GM20431 (cell line): Measurements from ENCODE around the gene APOA4.

Experiments
- in situ Hi-C: fragments of 300-500 bp; cut with MseI, MboI; formaldehyde crosslinking; loops from one replicate; pipeline ENCODE4 v1.15.0; 2020; ENCODE audit warnings: low sequenced_read_pairs; ENCODE audit not compliant: unreplicated experiment

The APOA4 gene

DNA sequence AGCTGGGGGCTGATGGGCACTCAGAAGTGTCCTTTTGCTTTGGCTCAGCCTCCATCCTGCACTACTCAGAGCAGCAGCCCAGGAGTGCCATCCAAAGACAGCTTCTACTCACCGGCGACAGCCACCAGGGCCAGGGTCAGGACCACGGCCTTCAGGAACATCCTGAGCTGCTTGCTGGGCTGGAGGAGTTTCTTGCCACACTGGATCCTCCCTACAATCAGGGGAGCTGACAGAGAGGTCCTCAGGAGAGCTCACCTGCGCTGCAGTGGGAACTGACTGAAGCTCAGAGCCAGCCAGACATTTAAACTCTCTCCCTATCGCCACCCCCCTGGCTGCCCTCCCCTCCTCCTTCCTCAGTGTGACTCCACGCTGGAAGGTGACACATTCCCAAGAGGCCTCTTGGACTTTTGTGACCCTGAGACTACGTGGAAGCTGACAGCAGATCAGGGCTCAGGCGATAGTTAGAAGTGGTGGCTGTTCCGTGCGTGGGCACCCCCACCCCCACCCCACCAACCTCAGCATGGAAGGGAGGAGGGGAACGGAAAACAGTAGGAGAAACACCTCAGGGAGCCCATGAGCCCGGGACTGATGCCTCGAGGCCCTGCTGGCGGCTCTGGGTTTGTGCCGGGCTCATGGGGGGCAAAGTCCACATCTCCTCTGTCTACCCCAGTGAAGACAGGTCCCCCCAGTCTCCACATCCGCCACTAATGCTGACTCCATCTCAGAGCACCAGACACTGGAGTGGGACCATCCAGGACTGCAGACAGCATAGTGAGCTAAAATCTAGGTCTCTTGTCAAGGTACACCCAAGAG lies at the start of gene APOA4:
APOA4 (minus strand) TSS at position 274 of the 813 bp plus-strand sequence; CDS start at position 161, 113 bp downstream.
- in situ Hi-C loops, result no loop called here

DNA sequence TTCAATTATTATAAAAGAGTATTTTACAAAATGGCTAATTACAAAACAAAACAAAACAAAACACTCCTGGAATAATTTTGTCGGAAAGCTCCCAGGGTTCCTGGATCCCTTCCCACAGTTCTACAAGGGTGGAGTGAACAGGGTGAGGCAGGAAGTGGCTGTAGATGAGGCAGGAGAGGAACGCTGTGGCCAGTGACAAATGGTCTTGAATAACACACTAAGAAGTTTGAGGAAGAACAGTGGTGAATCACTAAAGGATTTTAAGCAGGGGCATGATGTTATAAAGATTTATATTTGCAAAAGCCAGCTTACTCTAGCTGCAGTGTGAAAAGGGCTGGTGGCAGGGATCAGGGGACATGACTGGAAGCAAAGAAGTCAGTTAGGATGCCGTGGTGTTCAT lies 48.1 kb upstream of the APOA4 start:
- in situ Hi-C loops, result loop anchor here (10.0 kb wide), 1 partner anchor 234 kb away; no protein-coding TSS in a partner anchor

DNA sequence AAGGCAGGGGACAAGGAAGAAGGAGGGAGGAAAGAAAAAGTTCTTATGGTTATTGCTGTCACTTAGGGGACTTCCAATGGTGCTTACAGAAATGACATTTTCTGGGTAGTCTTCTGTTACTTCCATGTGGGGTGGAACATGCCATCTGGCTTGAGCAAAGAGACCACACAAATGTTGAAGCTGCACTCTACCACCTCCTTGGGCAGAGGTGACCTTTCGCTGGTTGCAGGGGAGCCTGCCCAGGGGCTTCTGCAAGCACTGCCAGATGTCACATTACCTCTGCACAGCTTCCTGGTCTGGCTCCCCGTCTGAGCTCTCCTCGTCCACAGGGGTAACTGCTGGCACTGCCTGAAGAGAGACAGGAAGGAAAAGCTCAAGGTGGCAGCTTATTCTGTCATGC lies 47.0 kb upstream of the APOA4 start:
- in situ Hi-C loops, result loop anchor here (10.0 kb wide), 1 partner anchor 235 kb away; no protein-coding TSS in a partner anchor

DNA sequence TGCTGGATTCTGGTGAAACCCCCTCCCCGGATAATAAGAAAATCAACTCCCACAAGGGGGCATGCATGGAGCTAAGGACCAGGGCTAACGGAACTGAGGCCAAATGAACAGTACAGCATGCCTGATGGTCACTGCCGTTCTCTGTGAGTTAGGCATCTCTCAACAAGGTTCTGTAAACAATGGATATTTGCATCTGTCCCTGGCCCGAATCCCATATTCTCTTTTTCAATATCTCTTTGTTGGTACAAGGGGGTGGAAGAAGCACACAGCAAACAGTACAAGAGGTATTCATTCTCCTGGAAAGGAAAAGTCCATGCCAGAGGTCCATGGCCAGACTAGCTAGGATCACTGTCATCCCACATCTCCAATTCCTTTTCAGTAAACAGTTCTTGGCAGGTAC lies 46.5 kb upstream of the APOA4 start:
- in situ Hi-C loops, result loop anchor here (10.0 kb wide), 1 partner anchor 235 kb away; no protein-coding TSS in a partner anchor

DNA sequence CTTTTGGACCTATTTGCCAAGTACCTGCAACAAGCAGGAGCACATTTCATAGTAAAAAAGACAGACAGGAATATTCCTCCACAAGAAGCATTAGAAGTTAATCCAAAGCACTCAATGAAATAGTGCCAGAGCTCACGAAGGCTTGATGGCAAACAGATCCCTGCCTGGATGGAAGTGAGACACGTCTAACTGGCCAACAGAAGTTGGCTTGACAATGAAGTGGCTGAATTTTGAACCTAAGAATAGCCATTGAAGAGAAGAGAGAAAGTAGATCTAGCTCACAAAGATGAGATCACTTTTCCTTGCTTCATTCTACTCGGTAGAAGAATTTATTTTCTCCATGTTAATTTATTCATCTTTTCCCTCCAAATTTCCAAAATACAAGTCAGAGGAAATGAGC lies 45.0 kb upstream of the APOA4 start:
- in situ Hi-C loops, result no loop called here

DNA sequence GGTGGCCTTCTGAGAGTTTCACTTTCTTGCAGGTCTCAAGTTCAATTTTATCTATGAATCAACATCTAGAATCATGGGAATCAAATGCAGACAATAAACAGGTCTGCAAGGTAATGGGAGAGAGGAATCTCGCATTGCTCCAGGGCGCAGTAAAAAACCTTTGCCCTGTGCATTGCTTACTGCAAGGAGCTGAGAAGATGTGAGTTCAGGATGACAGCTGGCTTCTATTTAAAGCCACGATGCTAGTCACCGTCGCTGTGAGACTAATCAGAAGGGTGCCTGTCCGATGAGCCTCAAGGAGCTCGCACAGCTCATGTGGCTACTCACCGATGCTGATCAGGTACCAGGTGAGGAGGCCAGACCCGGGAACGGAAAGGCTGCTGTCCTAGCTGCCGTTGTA lies 44.5 kb upstream of the APOA4 start:
- in situ Hi-C loops, result no loop called here

DNA sequence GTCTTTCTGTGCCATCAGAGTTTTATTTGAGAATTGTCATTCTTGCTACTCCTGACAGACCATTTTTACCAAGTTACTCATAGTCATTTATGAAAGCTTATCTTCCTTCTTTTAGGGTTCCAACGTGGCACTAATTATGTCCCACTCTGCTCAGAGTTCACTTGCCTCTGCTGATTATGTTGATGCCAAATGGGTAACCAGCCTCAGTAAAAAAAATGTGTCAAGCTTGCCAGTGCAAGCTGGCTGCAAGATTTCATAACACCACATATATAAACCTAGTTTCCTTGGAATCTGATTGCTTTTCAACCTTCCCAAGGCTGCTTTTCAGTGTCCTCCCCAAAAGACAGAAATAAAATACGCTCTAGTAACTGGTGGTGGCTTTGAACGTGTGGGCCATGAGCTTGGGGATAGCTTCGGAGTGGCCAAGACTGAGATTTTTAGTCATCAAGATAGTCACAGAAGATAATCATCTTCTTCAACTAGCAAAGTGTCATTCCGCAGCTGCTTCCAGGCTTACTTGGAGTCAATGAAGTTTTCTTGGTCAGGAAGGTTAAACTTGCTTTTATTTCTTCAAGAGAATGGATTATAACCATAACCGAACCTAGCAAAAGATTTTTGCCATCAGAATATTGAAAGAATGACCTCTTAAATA lies 43.8 kb upstream of the APOA4 start:
- in situ Hi-C loops, result no loop called here

DNA sequence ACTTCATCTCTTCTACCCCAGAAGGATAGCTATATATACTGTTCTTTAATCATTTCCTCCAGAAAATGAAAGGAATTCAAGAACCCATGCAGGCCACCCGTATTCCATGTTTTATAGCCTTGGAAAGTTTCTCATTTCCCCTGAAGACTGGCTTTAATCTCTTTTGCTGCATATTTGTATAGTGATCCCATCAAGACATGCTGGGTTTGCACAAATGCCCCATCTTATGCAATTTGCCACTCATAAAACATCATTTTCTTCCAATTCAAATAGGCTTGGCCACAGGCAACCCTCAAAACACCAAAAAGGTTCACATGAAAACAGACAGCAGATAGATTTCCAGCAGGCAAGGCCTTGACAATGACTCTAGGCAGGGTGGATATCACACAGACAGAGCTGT lies 42.6 kb upstream of the APOA4 start:
- in situ Hi-C loops, result no loop called here

DNA sequence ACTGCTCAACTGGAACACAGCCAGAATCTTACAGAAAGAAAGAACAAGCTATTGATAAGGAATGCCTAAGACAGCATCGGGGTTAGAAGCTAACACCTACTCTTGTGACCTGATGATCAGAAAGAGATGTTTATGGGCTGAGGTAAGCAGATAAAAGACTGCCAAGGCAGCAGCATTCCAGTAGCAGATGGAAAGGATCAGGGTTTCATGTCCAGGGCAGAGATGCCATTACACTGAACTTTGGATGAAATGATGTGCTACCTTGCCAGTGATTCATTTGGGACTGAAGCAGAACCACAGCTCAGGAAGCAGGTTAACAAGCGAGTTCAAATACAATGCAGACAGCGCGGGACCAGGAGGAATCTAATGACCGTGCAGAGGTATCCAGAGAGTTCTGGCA lies 41.4 kb upstream of the APOA4 start:
- in situ Hi-C loops, result no loop called here

DNA sequence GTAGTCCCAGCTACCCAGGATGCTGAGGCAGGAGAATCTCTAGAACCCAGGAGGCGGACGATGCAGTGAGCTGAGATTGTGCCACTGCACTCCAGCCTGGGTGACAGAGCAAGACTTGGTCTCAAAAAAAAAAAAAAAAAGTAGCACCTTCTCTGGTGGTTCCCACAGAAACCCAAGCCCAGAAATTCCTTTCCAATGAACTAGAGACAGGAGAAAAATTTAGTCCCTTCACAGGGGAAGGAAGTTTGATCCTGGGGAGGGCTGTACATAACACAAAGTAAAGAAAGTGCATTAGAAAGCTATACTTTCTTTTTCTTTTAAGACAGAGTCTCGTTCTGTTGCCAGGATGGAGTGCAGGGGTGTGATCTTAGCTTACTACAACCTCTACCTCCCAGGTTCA lies 39.8 kb upstream of the APOA4 start:
- in situ Hi-C loops, result no loop called here

DNA sequence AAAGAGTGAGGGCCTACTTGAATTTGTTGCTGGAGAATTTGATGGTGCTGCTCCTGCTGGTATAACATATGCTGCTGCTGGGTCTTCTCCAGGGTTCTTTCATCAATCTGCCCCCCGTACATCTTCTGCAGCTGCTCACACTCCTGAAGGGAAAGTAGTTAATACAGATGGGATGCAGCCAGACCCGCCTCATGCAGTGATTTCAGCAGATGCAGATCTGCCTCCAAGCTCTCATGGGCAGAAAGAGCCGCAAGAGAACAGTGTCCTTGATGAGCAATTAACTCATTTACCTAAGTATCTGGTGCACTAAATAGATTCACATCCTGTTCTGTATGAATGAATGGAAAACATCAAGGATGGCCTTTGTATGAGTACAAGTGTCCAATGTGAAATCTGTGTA lies 39.1 kb upstream of the APOA4 start:
- in situ Hi-C loops, result no loop called here

DNA sequence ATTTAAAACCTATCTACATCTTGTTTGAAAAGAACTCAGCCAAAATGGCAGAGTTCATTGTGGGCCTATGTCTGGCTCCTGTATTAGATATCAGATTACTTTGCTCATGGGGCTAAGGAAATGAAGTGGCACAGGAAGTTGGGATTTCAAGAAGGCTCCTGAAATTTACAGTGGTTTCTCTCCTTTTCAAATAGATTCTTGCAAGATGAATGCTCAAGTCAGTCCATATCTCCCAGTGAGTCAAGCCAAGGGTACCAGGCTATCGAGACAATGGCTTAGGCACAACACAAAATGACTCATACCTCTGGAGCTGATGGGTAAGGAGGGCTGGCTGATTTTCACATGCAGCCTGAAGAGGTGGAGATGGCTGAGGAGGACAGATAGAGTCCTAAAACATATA lies 38.4 kb upstream of the APOA4 start:
- in situ Hi-C loops, result no loop called here

DNA sequence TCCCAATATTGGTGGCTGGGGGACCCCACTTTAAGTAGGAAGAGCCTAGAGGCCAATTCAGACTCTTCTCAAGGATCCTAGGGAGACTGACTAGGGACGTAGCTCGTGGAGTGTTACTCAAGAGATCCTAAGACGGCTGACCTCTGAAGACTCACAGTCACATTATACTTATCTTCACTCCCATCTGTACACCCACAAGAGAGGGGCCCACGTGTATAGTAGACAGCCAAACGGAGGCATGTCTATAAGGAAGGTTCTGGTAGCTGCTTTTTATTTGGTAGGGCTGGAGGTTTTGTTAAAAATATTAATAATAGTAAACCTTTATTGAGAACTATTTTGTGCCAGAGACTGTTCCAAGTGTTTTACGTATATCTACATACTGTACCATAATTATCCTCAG lies 37.2 kb upstream of the APOA4 start:
- in situ Hi-C loops, result no loop called here

DNA sequence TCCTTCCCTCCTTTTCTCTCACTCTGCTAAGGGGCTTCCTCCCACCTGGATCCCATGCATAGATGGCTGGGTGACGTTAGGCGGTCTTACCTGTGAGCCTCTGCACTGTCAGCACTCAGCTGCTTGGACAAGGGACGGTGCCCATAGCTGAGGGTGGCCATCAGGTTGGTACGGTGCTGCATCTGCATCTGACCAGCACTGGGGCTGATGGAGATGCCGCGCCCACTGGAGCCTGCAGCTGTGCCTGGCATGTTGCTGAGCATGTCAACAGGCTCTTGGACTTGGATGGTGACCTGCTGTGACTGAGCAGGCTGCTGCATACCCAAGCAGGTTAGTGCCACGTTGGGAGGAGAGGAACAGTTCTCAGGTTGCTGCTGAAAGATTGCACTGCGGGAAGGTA lies 36.1 kb upstream of the APOA4 start:
- in situ Hi-C loops, result no loop called here

DNA sequence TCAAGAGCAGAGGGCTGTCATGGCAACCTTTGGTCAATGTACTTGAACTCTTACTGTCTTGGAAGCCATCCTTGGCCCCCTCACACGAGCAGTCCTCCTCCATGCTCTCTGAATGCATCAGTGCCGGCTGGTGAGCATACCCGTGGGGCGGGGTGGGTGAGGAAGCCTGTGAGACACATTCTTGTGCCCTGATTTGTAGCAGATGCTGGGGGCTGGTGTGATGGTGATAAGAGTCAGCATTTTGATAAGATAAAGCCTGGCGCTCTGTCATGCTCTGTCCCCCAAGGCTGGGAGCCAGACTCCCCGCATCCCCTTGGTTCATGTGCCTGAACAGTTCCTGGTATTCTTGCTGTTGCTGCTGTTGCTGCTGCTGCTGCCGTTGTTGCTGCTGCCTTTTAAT lies 34.8 kb upstream of the APOA4 start:
- in situ Hi-C loops, result no loop called here

DNA sequence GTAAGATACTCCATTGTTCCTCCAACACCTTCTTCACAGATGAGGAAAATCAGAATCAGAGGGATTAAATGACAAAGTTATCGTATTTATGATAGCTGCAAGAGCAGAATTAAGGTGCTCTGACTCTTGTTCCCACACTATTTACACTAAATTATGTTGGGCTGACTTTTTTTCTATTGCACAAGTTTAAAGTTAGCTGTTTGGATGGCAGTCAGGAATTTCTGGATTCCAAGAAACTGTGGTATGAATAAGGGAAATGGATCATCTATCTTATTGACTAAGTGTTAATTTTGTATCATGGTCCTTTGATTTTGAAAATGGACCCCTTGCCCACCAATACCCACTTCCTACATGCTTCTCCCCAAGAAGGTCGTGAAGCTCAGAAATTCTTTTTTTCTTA lies 34.2 kb upstream of the APOA4 start:
- in situ Hi-C loops, result no loop called here

DNA sequence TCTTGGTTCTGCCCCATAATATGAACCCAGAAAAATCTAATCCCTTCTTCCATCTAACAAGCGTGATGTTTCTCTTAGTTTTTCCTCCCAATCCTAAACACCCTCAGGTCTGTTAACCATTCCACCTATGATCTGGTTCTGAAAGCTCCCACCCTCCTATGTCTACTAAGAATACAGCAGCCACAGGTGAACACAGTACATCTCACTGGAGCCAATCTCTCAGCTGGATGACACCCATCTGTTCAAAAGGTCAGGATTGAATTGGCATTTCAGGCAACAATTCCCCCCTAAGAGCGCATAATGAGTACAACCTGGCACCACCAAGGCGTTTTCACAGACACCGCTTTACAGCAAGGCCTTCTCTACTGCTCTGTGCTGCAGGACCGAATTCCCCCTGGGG lies 33.3 kb upstream of the APOA4 start:
- in situ Hi-C loops, result no loop called here

DNA sequence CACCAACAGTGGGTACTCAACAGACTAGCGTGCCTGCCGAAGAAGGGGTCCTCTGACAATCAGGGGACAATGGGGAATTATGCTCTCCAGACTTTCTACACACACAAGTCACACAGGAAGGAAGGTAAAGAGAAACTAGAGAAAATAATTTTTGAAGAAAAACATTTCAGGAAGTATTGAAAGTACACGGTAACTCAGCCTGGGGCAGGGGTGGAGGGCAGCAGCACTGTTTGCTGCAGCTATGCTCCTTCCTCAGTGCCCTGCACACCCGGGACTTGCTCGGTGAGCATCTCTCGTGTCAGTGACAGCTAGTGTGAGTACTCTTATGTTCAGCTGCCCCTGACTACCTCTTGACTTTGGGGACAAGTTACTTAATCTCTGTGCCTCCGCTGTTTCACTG lies 32.3 kb upstream of the APOA4 start:
- in situ Hi-C loops, result no loop called here

DNA sequence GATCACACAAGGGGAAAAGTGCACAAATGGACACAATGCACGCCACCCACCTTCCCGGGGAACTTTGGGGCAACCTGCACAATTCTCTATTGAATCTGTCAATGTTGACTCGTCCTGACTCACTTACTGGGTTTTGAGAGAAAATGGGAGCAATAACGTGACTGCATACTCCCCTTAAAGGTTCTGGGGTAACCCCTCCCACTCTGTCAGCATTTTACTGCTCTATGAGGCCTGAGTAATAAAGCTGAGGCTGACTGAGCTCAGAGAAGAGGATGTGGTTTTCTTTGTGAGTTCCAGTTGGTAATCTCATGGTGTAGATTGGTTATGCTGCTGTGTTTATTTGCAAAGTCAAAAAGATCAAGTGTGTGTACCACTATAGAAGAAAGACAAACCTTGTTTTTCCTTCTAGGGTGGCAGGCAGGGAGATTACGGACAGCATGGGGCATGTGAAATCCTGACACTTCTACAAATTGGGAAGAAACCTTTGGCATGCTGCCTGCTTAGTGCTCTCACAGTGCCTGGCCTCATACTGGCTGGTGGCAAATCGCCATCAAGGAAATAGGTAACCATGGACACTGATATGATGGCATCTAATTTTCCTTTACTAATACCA lies 30.5 kb upstream of the APOA4 start:
- in situ Hi-C loops, result no loop called here

DNA sequence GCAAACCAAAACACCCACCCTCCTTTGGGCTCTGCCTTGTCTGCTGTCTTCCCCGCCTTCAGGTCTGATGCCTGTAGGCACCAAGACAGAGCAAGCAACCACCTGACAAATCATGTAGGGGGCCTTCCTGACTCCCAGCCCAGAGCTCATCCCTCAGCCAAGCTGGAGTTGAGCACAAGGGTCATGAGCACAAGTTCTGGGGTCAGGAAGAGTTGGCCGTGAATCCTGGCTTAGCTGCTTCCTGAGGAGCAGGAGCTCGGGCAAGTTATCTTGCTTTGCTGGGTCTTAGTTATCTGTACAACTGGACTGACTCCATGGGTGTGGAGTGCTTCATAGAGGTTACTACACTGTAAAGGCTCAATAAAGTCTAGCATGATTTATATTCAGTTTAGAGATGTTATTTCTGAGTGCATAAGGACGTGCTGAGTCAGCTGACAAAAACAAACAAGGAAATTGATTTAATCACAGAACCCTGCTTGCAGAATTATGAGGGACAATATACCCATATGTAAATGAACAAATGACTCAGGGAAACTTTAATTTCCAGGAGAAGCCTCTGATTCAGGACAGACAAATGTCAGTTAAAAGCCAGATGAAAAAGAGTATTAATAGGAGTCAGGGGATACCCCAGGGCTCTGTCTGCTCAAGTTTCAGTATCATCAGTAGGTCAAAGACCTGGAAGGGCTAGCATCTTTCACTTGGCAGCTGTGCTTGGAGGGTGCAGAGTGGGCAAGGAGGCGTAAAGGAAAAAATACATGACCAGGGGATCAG lies 29.3 kb upstream of the APOA4 start:
- in situ Hi-C loops, result no loop called here
